OCI-LY1 (cell line): ENCODE data around the gene NAV2.
A peak's percentile ranks its signal among the peaks of the same experiment; 100 is the strongest.

Source experiments
- H2AFZ ChIP-seq: fragments of 200-600 bp; sonication (generic), shearing (Covaris generic); 2 replicates; pipeline ENCODE4 v1.6.0; 2014; ENCODE audit warnings: antibody characterized with exemption, mild to moderate bottlenecking, low read length
- H3F3A ChIP-seq: fragments of 200-600 bp; sonication (generic), shearing (Covaris generic); 2 replicates; pipeline ENCODE4 v1.6.0; 2014; ENCODE audit warnings: mild to moderate bottlenecking, antibody characterized with exemption, low read length, moderate library complexity; ENCODE audit not compliant: insufficient read depth
- H3K27ac ChIP-seq: fragments of 200-600 bp; sonication (generic); 2 replicates; pipeline ENCODE4 v1.5.1; 2014; ENCODE audit warnings: low read length, mixed run types, mild to moderate bottlenecking, low read depth; ENCODE audit not compliant: poor library complexity, severe bottlenecking
- H3K27me3 ChIP-seq: fragments of 200-600 bp; sonication (generic); 2 replicates; pipeline ENCODE4 v1.6.0; 2014; ENCODE audit warnings: antibody characterized with exemption, mild to moderate bottlenecking, low read length, moderate library complexity; ENCODE audit not compliant: insufficient read depth
- H3K36me3 ChIP-seq: fragments of 200-600 bp; sonication (generic); 2 replicates; pipeline ENCODE4 v1.6.1; 2014; ENCODE audit warnings: mild to moderate bottlenecking, antibody characterized with exemption, low read length, moderate library complexity, mixed read lengths; ENCODE audit not compliant: insufficient read depth
- H3K4me1 ChIP-seq: fragments of 200-600 bp; sonication (generic); 2 replicates; pipeline ENCODE4 v1.5.1; 2014; ENCODE audit warnings: mild to moderate bottlenecking, low read length, moderate library complexity; ENCODE audit not compliant: insufficient read depth, severe bottlenecking
- H3K4me2 ChIP-seq: fragments of 200-600 bp; sonication (generic), shearing (Covaris generic); 2 replicates; pipeline ENCODE4 v1.6.1; 2014; ENCODE audit warnings: low read length
- H3K4me3 ChIP-seq: fragments of 200-600 bp; sonication (generic); 2 replicates; pipeline ENCODE4 v1.5.1; 2014; ENCODE audit warnings: low read length, low read depth, mild to moderate bottlenecking, mixed read lengths; ENCODE audit not compliant: poor library complexity, severe bottlenecking
- H3K79me2 ChIP-seq: fragments of 200-600 bp; shearing (Covaris generic); 2 replicates; pipeline ENCODE4 v1.6.1; 2016; ENCODE audit warnings: mixed run types, low read length, mixed read lengths; ENCODE audit not compliant: insufficient read depth
- H3K9ac ChIP-seq: fragments of 200-600 bp; sonication (generic), shearing (Covaris generic); 2 replicates; pipeline ENCODE4 v1.6.1; 2014; ENCODE audit warnings: mild to moderate bottlenecking, low read length, mixed read lengths
- H3K9me2 ChIP-seq: fragments of 200-600 bp; sonication (generic), shearing (Covaris generic); 2 replicates; pipeline ENCODE4 v1.6.1; 2014; ENCODE audit warnings: low read depth, mild to moderate bottlenecking, low read length, mixed read lengths
- H3K9me3 ChIP-seq: fragments of 200-600 bp; shearing (Covaris generic); 2 replicates; pipeline ENCODE4 v1.6.1; 2014; ENCODE audit warnings: low read length, mixed read lengths
- H4K20me1 ChIP-seq: fragments of 200-600 bp; sonication (generic), shearing (Covaris generic); 2 replicates; pipeline ENCODE4 v1.6.0; 2016; ENCODE audit warnings: mild to moderate bottlenecking, low read length; ENCODE audit not compliant: insufficient read depth
- CTCF ChIP-seq: fragments of 200-600 bp; sonication (generic), shearing (Covaris generic); IDR thresholded peaks from 2 replicates; pipeline ENCODE4 v1.5.1; 2017; ENCODE audit warnings: mild to moderate bottlenecking, antibody characterized with exemption, low read length, moderate library complexity, mixed read lengths
- EZH2 ChIP-seq: fragments of 200-600 bp; sonication (generic), shearing (Covaris generic); IDR thresholded peaks from 2 replicates; pipeline ENCODE4 v1.8.0; 2017; ENCODE audit warnings: borderline replicate concordance, mixed run types, mild to moderate bottlenecking, antibody characterized with exemption, low read length, moderate library complexity, mixed read lengths

The NAV2 gene

GRCh38 chr11:19949606-19950005 is 237.0 kb downstream of the NAV2 start:
- H2AFZ ChIP-seq = no peak overlapping the region
- H3K9me2 ChIP-seq = no peaks in the 10 kb centered on the region
- H3K36me3 ChIP-seq = no peaks in the 10 kb centered on the region
- no peak for TF ChIP-seq CTCF
- TF ChIP-seq EZH2 = no peak
- H3F3A ChIP-seq = no peaks in the 10 kb centered on the region
- peaks cover 4% of the 10 kb centered on the region for H3K4me1 ChIP-seq
- no peak overlapping the region for H3K9ac ChIP-seq
- H3K4me3 ChIP-seq = no peak overlapping the region
- no peaks in the 10 kb centered on the region for H3K27me3 ChIP-seq
- H3K79me2 ChIP-seq = no peaks in the 10 kb centered on the region
- no peak overlapping the region for H3K4me2 ChIP-seq
- H4K20me1 ChIP-seq = no peaks in the 10 kb centered on the region
- no peak overlapping the region for H3K27ac ChIP-seq
- H3K9me3 ChIP-seq = no peaks in the 10 kb centered on the region

DNA sequence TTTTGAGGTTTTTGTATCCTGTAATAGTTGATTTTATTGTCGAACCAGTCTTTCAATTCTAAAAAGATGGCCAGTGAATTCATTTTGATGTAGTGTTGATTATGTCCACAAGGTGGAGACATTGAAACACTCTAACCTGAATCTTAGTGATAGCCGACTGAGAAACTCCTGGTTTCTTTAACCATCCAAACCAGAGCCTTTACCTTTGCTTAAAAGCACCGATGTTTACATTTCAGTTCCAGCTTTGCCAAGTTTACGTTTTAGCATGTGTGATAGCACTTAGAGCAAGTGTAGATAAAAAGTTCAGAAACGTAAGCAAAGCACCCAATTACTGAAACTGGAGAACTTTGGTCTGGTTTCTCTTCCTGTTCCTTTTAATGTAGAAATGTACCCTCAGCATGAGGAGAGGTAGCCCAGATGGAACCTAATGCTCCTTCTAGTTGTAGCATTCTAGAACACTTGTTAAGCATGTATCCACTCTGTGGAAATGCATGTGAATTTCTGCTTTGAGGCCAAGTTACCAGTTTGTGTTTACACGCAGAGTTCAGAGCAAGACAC is 239.0 kb downstream of the NAV2 start:
- Histone ChIP-seq H3K4me1 (peaks cover 4% of the 10 kb centered on the region), H2AFZ (no peak overlapping the region), H3K9ac (no peak overlapping the region), H3K4me2 (peak overlapping the region; percentile 40), H3K79me2 (no peaks in the 10 kb centered on the region), H3K36me3 (no peaks in the 10 kb centered on the region), H3K9me2 (no peaks in the 10 kb centered on the region), H4K20me1 (no peaks in the 10 kb centered on the region), H3K27ac (no peak overlapping the region), H3K27me3 (no peaks in the 10 kb centered on the region), H3K4me3 (no peak overlapping the region), H3F3A (no peaks in the 10 kb centered on the region), H3K9me3 (no peaks in the 10 kb centered on the region)
- TF ChIP-seq EZH2 = no peak
- peak; percentile 69; the same call in 1 of the 2 replicates for TF ChIP-seq CTCF

DNA sequence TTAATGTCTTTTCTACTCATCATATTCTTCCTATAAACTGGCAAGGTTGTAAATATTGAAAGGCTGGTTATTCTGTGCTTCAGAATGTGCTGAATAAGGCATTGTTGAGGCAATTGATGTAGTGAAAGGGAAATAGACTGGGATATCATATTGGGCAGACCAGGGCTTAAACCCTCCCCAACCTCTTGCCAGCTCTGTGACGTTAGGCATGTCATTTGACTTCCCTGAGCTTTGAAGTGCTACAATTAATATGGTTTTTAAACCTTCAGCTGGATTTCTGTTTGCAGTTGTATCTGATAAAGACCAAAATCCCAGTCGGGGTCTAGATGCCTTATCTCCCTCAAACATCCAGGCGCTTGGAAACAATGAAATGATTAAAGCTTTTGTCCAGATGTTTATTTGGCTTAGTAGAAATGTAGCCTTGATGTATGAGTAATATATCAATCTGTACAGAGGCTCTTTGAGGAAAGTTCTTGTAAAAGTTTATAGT is 239.5 kb downstream of the NAV2 start:
- Histone ChIP-seq H3F3A (no peaks in the 10 kb centered on the region), H3K4me3 (no peak overlapping the region), H3K36me3 (no peaks in the 10 kb centered on the region), H3K27ac (no peak overlapping the region), H3K4me2 (no peak overlapping the region), H2AFZ (no peak overlapping the region), H3K4me1 (peaks cover 4% of the 10 kb centered on the region), H3K9me2 (no peaks in the 10 kb centered on the region), H3K27me3 (no peaks in the 10 kb centered on the region), H3K79me2 (no peaks in the 10 kb centered on the region), H3K9ac (no peak overlapping the region), H4K20me1 (no peaks in the 10 kb centered on the region), H3K9me3 (no peaks in the 10 kb centered on the region)
- TF ChIP-seq CTCF (no peak), EZH2 (no peak)
